GM12878 (cell line): Measurements from ENCODE around the gene MCF2L2.

Experiments used
- CBFB ChIP-seq: IDR thresholded peaks from 2 replicates; pipeline ENCODE4 v1.6.1; 2016; ENCODE audit warnings: antibody characterized with exemption, low read depth
- E2F4 ChIP-seq: IDR thresholded peaks from 2 replicates; pipeline ENCODE4 v1.6.1; 2012; ENCODE audit warnings: low read depth, low read length, improper control_type of control experiment
- MEF2A ChIP-seq: IDR thresholded peaks from 2 replicates; pipeline ENCODE4 v1.6.1; 2011; ENCODE audit warnings: low read depth, mild to moderate bottlenecking, low read length, moderate library complexity; ENCODE audit not compliant: insufficient read depth
- NFYB ChIP-seq: IDR thresholded peaks from 2 replicates; pipeline ENCODE4 v1.6.1; 2011; ENCODE audit warnings: low read depth, mild to moderate bottlenecking, low read length, improper control_type of control experiment, moderate library complexity; ENCODE audit not compliant: insufficient read depth
- POLR2A ChIP-seq: IDR thresholded peaks from 2 replicates; pipeline ENCODE4 v1.6.1; 2011; ENCODE audit warnings: low read depth, mild to moderate bottlenecking, low read length
- POLR2AphosphoS5 ChIP-seq: IDR thresholded peaks from 2 replicates; pipeline ENCODE4 v1.6.1; 2011; ENCODE audit warnings: mild to moderate bottlenecking, low read length, inconsistent platforms
- RCOR1 ChIP-seq: conservative IDR thresholded peaks from 2 replicates; pipeline ENCODE4 v1.6.1; 2012; ENCODE audit warnings: low read depth, low read length, improper control_type of control experiment
- REST ChIP-seq: IDR thresholded peaks from 2 replicates; pipeline ENCODE4 v1.6.1; 2012; ENCODE audit warnings: mild to moderate bottlenecking, low read depth, low read length
- SIN3A ChIP-seq: IDR thresholded peaks from 2 replicates; pipeline ENCODE4 v1.6.1; 2012; ENCODE audit warnings: low read depth, low read length, improper control_type of control experiment
- ZNF24 ChIP-seq: fragments of 450-650 bp; IDR thresholded peaks from 2 replicates; pipeline ENCODE4 v1.6.1; 2017; ENCODE audit warnings: antibody characterized with exemption, mild to moderate bottlenecking
- TF ChIP-seq, protein P1 (sequence below), 3 experiments: IDR thresholded peaks in 2 of 3; conservative IDR thresholded peaks in 1 of 3; 2 replicates each; pipeline ENCODE4 v1.5.1; 2011; ENCODE audit warnings: low read depth in 3 of 3, low read length in 3 of 3, mild to moderate bottlenecking in 3 of 3, control low read depth in 2 of 3, moderate library complexity in 2 of 3, inconsistent platforms in 1 of 3, mixed read lengths in 1 of 3; ENCODE audit not compliant: control insufficient read depth in 2 of 3, insufficient read depth in 1 of 3; ENCODE audit errors: extremely low read depth in 1 of 3
- TF ChIP-seq, protein P2 (sequence below): fragments of 450-650 bp; formaldehyde crosslinking; IDR thresholded peaks from 2 replicates; pipeline ENCODE4 v1.4.0; 2022; ENCODE audit warnings: mild to moderate bottlenecking, moderate library complexity
- TF ChIP-seq, protein P3 (sequence below): IDR thresholded peaks from 2 replicates; pipeline ENCODE4 v1.6.1; 2012; ENCODE audit warnings: low read length, inconsistent platforms

DNA sequence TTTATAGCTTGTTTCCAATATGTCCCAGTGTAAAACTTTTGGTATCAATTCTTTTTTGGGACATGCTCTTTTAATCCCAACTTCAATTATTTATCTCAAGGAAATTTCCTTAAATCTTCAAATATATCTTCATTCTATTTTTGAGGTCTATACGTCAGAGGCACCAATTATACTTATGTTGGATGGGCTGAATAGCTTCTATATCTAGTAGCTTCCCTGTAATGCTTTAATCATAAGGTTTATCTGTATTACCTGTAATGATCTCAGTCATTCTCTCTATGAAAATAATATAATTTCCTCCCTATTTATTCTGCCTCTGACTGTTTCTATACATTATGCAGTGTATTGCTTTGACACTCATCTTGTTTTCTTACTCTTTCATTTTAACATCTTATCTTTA lies 299.2 kb downstream of the MCF2L2 start:
- no peak for TF ChIP-seq NFYB
- TF ChIP-seq E2F4: no peak
- no peak for TF ChIP-seq POLR2A
- TF ChIP-seq SIN3A: no peak
- no peak for TF ChIP-seq POLR2AphosphoS5
- TF ChIP-seq MEF2A: no peak
- TF ChIP-seq CBFB: no peak
- TF ChIP-seq ZNF24: no peak
- no peak for TF ChIP-seq RCOR1
- TF ChIP-seq REST: no peak
- TF ChIP-seq, protein P1, sequence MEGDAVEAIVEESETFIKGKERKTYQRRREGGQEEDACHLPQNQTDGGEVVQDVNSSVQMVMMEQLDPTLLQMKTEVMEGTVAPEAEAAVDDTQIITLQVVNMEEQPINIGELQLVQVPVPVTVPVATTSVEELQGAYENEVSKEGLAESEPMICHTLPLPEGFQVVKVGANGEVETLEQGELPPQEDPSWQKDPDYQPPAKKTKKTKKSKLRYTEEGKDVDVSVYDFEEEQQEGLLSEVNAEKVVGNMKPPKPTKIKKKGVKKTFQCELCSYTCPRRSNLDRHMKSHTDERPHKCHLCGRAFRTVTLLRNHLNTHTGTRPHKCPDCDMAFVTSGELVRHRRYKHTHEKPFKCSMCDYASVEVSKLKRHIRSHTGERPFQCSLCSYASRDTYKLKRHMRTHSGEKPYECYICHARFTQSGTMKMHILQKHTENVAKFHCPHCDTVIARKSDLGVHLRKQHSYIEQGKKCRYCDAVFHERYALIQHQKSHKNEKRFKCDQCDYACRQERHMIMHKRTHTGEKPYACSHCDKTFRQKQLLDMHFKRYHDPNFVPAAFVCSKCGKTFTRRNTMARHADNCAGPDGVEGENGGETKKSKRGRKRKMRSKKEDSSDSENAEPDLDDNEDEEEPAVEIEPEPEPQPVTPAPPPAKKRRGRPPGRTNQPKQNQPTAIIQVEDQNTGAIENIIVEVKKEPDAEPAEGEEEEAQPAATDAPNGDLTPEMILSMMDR (IDR thresholded peaks at IDR 0.05 in 2 of 3, conservative IDR thresholded peaks at IDR 0.05 in 1 of 3; ENCODE audit: control insufficient read depth in 2 of 3, extremely low read depth in 1 of 3, insufficient read depth in 1 of 3, low read depth in 3 of 3, low read length in 3 of 3): no peak
- TF ChIP-seq, protein P2, sequence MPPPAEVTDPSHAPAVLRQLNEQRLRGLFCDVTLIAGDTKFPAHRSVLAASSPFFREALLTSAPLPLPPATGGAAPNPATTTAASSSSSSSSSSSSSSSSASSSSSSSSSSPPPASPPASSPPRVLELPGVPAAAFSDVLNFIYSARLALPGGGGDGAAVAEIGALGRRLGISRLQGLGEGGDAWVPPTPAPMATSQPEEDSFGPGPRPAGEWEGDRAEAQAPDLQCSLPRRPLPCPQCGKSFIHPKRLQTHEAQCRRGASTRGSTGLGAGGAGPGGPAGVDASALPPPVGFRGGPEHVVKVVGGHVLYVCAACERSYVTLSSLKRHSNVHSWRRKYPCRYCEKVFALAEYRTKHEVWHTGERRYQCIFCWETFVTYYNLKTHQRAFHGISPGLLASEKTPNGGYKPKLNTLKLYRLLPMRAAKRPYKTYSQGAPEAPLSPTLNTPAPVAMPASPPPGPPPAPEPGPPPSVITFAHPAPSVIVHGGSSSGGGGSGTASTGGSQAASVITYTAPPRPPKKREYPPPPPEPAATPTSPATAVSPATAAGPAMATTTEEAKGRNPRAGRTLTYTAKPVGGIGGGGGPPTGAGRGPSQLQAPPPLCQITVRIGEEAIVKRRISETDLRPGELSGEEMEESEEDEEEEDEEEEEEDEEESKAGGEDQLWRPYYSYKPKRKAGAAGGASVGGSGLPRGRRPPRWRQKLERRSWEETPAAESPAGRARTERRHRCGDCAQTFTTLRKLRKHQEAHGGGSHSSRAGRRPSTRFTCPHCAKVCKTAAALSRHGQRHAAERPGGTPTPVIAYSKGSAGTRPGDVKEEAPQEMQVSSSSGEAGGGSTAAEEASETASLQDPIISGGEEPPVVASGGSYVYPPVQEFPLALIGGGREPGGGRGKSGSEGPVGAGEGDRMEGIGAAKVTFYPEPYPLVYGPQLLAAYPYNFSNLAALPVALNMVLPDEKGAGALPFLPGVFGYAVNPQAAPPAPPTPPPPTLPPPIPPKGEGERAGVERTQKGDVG (CRISPR knock-in tag): no peak
- TF ChIP-seq, protein P3, sequence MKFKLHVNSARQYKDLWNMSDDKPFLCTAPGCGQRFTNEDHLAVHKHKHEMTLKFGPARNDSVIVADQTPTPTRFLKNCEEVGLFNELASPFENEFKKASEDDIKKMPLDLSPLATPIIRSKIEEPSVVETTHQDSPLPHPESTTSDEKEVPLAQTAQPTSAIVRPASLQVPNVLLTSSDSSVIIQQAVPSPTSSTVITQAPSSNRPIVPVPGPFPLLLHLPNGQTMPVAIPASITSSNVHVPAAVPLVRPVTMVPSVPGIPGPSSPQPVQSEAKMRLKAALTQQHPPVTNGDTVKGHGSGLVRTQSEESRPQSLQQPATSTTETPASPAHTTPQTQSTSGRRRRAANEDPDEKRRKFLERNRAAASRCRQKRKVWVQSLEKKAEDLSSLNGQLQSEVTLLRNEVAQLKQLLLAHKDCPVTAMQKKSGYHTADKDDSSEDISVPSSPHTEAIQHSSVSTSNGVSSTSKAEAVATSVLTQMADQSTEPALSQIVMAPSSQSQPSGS: no peak
